Liver (tissue), 9 donors: ENCODE data around the gene AUH. TPM values are rescaled to one million over a fixed set of nuclear protein-coding genes. Genes with fewer than 3 reads are reported as not detected.
A peak's percentile ranks its signal among the peaks of the same experiment; 100 is the strongest.
"Not testable (repeated sequence)": the region's sequence is repeated elsewhere in the genome, so short reads cannot be mapped to it uniquely, and the experiment has no call there.

Experiments
- DNase-seq: peaks from one replicate; pipeline ENCODE4 v3.0.0-alpha.2; 2017; ENCODE audit warnings: low spot score
- H3K27ac ChIP-seq, 2 donors: one replicate each; pipeline ENCODE4 v1.7.0; 2013; ENCODE audit warnings: inconsistent platforms in 2 of 2, low read length in 2 of 2, control low read depth in 1 of 2, low read depth in 1 of 2, mild to moderate bottlenecking in 1 of 2
- H3K27me3 ChIP-seq, 4 donors: one replicate each; pipeline versions ENCODE4 v1.6.1 to v1.7.0; 2013; ENCODE audit warnings: low read length in 3 of 4, inconsistent platforms in 1 of 4, mild to moderate bottlenecking in 1 of 4, moderate library complexity in 1 of 4; ENCODE audit not compliant: control insufficient read depth in 4 of 4, insufficient read depth in 4 of 4
- H3K36me3 ChIP-seq, 4 donors: one replicate each; pipeline versions ENCODE4 v1.6.1 to v1.7.0; 2013; ENCODE audit warnings: low read length in 3 of 4, mild to moderate bottlenecking in 3 of 4, low read depth in 1 of 4, moderate library complexity in 1 of 4; ENCODE audit not compliant: control insufficient read depth in 4 of 4, insufficient read depth in 3 of 4
- H3K4me1 ChIP-seq, 4 donors: one replicate each; pipeline versions ENCODE4 v1.6.1 to v1.7.0; 2013; ENCODE audit warnings: low read length in 3 of 4, mild to moderate bottlenecking in 3 of 4, moderate library complexity in 1 of 4; ENCODE audit not compliant: control insufficient read depth in 4 of 4, insufficient read depth in 4 of 4
- H3K4me3 ChIP-seq, 3 donors: one replicate each; pipeline versions ENCODE4 v1.6.1 to v1.7.0; 2013; ENCODE audit warnings: low read length in 3 of 3, control low read depth in 1 of 3, low read depth in 1 of 3, mild to moderate bottlenecking in 1 of 3
- H3K9ac ChIP-seq, 2 donors: one replicate each; pipeline ENCODE4 v1.7.0; 2013; ENCODE audit warnings: low read length in 2 of 2, mild to moderate bottlenecking in 2 of 2, moderate library complexity in 2 of 2, control low read depth in 1 of 2, low read depth in 1 of 2
- H3K9me3 ChIP-seq, 4 donors: one replicate each; pipeline versions ENCODE4 v1.6.1 to v1.7.0; 2013; ENCODE audit warnings: low read length in 3 of 4; ENCODE audit not compliant: control insufficient read depth in 4 of 4
- ATF3 ChIP-seq: IDR thresholded peaks from 2 replicates; pipeline ENCODE4 v1.6.1; 2016; ENCODE audit warnings: antibody characterized with exemption
- CTCF ChIP-seq: fragments of 150-350 bp; IDR thresholded peaks from 2 replicates; pipeline ENCODE4 v1.5.1; 2017; ENCODE audit warnings: improper control_type of control experiment, low read depth, low read length; ENCODE audit not compliant: missing input control
- EGR1 ChIP-seq, 2 donors: IDR thresholded peaks; 2 replicates each; pipeline ENCODE4 v1.6.1; 2016 to 2018; ENCODE audit warnings: antibody characterized with exemption in 2 of 2, low read depth in 2 of 2
- FOXA1 ChIP-seq: IDR thresholded peaks from 2 replicates; pipeline ENCODE4 v1.6.1; 2016; ENCODE audit warnings: antibody characterized with exemption
- FOXA2 ChIP-seq: IDR thresholded peaks from 2 replicates; pipeline ENCODE4 v1.6.1; 2016; ENCODE audit warnings: antibody characterized with exemption
- GABPA ChIP-seq, 2 donors: IDR thresholded peaks in 1 of 2; conservative IDR thresholded peaks in 1 of 2; 2 replicates each; pipeline ENCODE4 v1.6.1; 2016; ENCODE audit warnings: antibody characterized with exemption in 2 of 2, mild to moderate bottlenecking in 1 of 2, moderate library complexity in 1 of 2
- HNF4A ChIP-seq, 2 donors: conservative IDR thresholded peaks; 2 replicates each; pipeline ENCODE4 v1.6.1; 2016; ENCODE audit warnings: antibody characterized with exemption in 2 of 2, mild to moderate bottlenecking in 2 of 2
- HNF4G ChIP-seq: IDR thresholded peaks from 2 replicates; pipeline ENCODE4 v1.6.1; 2016; ENCODE audit warnings: antibody characterized with exemption
- JUND ChIP-seq, 2 donors: IDR thresholded peaks; 2 replicates each; pipeline ENCODE4 v1.6.1; 2016; ENCODE audit warnings: antibody characterized with exemption in 2 of 2
- MAX ChIP-seq: IDR thresholded peaks from 2 replicates; pipeline ENCODE4 v1.6.1; 2016; ENCODE audit warnings: antibody characterized with exemption
- NR2F2 ChIP-seq: IDR thresholded peaks from 2 replicates; pipeline ENCODE4 v1.6.1; 2016; ENCODE audit warnings: antibody characterized with exemption
- REST ChIP-seq: IDR thresholded peaks from 2 replicates; pipeline ENCODE4 v1.6.1; 2016; ENCODE audit warnings: antibody characterized with exemption, mild to moderate bottlenecking
- TAF1 ChIP-seq: conservative IDR thresholded peaks from 2 replicates; pipeline ENCODE4 v1.6.1; 2016; ENCODE audit warnings: antibody characterized with exemption, mild to moderate bottlenecking
- YY1 ChIP-seq: IDR thresholded peaks from 2 replicates; pipeline ENCODE4 v1.6.1; 2016; ENCODE audit warnings: antibody characterized with exemption, mild to moderate bottlenecking
- WGBS: extraction: QIAGEN DNeasy Blood & Tissue Kit; methylation state at CpG from one replicate; pipeline ENCODE4 v1.1.7; 2013; 5-methylcytosine and 5-hydroxymethylcytosine counted together
- polyA plus RNA-seq, 2 donors: library from polyadenylated mRNA; stranded (reverse) in 1 of 2; unstranded in 1 of 2; fragments of 200-250 nt in 1 of 2; fragments of >200 nt in 1 of 2; fragmentation: Nextera tagmentation in 1 of 2; extraction: Ambion mirVana in 1 of 2; gene quantifications; one replicate each; pipeline versions ENCODE4 v1.2.1 to v1.2.3, GENCODE V29; 2013 to 2015
- total RNA-seq, 2 donors: library from RNA; depleted of rRNA; stranded (reverse); fragments of >200 nt; gene quantifications; one replicate each; pipeline ENCODE4 v1.2.3, GENCODE V29; 2014
- donor health status: healthy.
- donor health status: healthy.
- donor health status: healthy.
- donor health status: healthy.
- donor health status: healthy.

Gene AUH
- total and polyA plus RNA-seq, 4 donors, result 12.1 to 30.0 (median 24.9) TPM

GRCh38 chr9:91200692-91201336, 160.9 kb downstream of the AUH start:
- TF ChIP-seq FOXA1 (no peak), NR2F2 (no peak), JUND (IDR thresholded peaks at IDR 0.05) (no peak), CTCF (no peak), HNF4G (no peak), REST (no peak), GABPA (IDR thresholded peaks at IDR 0.05 in 1 of 2, conservative IDR thresholded peaks at IDR 0.05 in 1 of 2) (no peak), EGR1 (IDR thresholded peaks at IDR 0.05; ENCODE audit: low read depth in 2 of 2) (no peak), MAX (no peak), FOXA2 (no peak), TAF1 (no peak), HNF4A (conservative IDR thresholded peaks at IDR 0.05) (no peak), ATF3 (no peak)
- Histone ChIP-seq H3K9ac (no peak overlapping the region), H3K27ac (no peak overlapping the region), H3K36me3 (no peaks in the 10 kb centered on the region), H3K4me3 (no peak overlapping the region), H3K9me3 (no peaks in the 10 kb centered on the region), H3K27me3 (no peaks in the 10 kb centered on the region), H3K4me1 (peaks cover 4 to 27% (median 14%) of the 10 kb centered on the region in 4 donors)
- WGBS, result 95% methylated on average over 2 of the region's 2 CpGs
- DNase-seq, result no peak

GRCh38 chr9:91199739-91200497, 161.8 kb downstream of the AUH start:
- H3K9me3 ChIP-seq, result no peaks in the 10 kb centered on the region
- H3K27ac ChIP-seq, result peak overlapping the region in 1 of 2 donors; percentile 1
- 82% methylated on average over 1 of the region's 1 CpG for WGBS
- no peak overlapping the region for H3K9ac ChIP-seq
- H3K27me3 ChIP-seq, result no peaks in the 10 kb centered on the region
- no peak for DNase-seq
- H3K36me3 ChIP-seq, result no peaks in the 10 kb centered on the region
- no peak overlapping the region for H3K4me3 ChIP-seq
- TF ChIP-seq YY1 (no peak), FOXA1 (no peak), HNF4G (no peak)
- peaks cover 8 to 36% (median 17%) of the 10 kb centered on the region in 4 donors for H3K4me1 ChIP-seq

- not testable (repeated sequence) for H3K4me3 ChIP-seq, DNase-seq, H3K9ac ChIP-seq, H3K36me3 ChIP-seq, H3K27me3 ChIP-seq, H3K9me3 ChIP-seq
- 91% methylated on average over 5 of the region's 5 CpGs for WGBS
- H3K4me1 ChIP-seq, result peaks cover 8 to 42% (median 17%) of the 10 kb centered on the region in 4 donors
- H3K27ac ChIP-seq, result peak overlapping the region in 1 of 2 donors; percentile 83
These were observed 162.8 kb downstream of the AUH start for GRCh38 chr9:91198881-91199280.
